Fibroblast of pulmonary artery (primary cell): ENCODE results near the gene HK3.
A peak's percentile ranks its signal among the peaks of the same experiment; 100 is the strongest.

Experiments used
- DNase-seq: peaks from one replicate; pipeline ENCODE4 v3.0.0-alpha.2; 2010; ENCODE audit warnings: low read depth
- H3K4me3 ChIP-seq: replicated peaks from 2 replicates; pipeline ENCODE4 v1.5.1; 2011; ENCODE audit warnings: low read depth, mild to moderate bottlenecking, control low read depth, low read length, moderate library complexity
- CTCF ChIP-seq: IDR thresholded peaks from 2 replicates; pipeline ENCODE4 v1.5.1; 2011; ENCODE audit warnings: mild to moderate bottlenecking, control low read depth, low read length, inconsistent platforms; ENCODE audit errors: missing control alignments

Gene HK3

GRCh38 chr5:176844706-176845391 lies 54.3 kb downstream of the HK3 start:
- TF ChIP-seq CTCF, result no peak
- DNase-seq, result peak; percentile 6
- H3K4me3 ChIP-seq, result no peak overlapping the region

- DNase-seq, result no peak
- TF ChIP-seq CTCF, result no peak
- H3K4me3 ChIP-seq, result no peak overlapping the region
Observed at GRCh38 chr5:176844281-176844680, 54.9 kb downstream of the HK3 start.

GRCh38 chr5:176843673-176844072 lies 55.5 kb downstream of the HK3 start:
- no peak for DNase-seq
- H3K4me3 ChIP-seq, result no peak overlapping the region
- no peak for TF ChIP-seq CTCF

- TF ChIP-seq CTCF, result no peak
- H3K4me3 ChIP-seq, result no peak overlapping the region
- peak; percentile 92 for DNase-seq
Observed at GRCh38 chr5:176837707-176838115, 61.4 kb downstream of the HK3 start.

GRCh38 chr5:176836811-176837706 lies 62.1 kb downstream of the HK3 start:
- TF ChIP-seq CTCF, result no peak
- DNase-seq, result no peak
- H3K4me3 ChIP-seq, result no peak overlapping the region

GRCh38 chr5:176835918-176836317 lies 63.2 kb downstream of the HK3 start:
- H3K4me3 ChIP-seq, result no peak overlapping the region
- TF ChIP-seq CTCF, result no peak
- no peak for DNase-seq
